GM18508 (cell line): ENCODE measurements around the gene MXRA7.
"Not testable (repeated sequence)": the region's sequence is repeated elsewhere in the genome, so short reads cannot be mapped to it uniquely, and the experiment has no call there.

Experiments used
- ATAC-seq: cut with Tn5 transposase; IDR thresholded peaks from one replicate; pipeline ENCODE4 v1.9.1; 2021; ENCODE audit warnings: moderate number of reproducible peaks; ENCODE audit not compliant: insufficient read depth, unreplicated experiment

Gene MXRA7, protein sequence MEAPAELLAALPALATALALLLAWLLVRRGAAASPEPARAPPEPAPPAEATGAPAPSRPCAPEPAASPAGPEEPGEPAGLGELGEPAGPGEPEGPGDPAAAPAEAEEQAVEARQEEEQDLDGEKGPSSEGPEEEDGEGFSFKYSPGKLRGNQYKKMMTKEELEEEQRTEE

DNA sequence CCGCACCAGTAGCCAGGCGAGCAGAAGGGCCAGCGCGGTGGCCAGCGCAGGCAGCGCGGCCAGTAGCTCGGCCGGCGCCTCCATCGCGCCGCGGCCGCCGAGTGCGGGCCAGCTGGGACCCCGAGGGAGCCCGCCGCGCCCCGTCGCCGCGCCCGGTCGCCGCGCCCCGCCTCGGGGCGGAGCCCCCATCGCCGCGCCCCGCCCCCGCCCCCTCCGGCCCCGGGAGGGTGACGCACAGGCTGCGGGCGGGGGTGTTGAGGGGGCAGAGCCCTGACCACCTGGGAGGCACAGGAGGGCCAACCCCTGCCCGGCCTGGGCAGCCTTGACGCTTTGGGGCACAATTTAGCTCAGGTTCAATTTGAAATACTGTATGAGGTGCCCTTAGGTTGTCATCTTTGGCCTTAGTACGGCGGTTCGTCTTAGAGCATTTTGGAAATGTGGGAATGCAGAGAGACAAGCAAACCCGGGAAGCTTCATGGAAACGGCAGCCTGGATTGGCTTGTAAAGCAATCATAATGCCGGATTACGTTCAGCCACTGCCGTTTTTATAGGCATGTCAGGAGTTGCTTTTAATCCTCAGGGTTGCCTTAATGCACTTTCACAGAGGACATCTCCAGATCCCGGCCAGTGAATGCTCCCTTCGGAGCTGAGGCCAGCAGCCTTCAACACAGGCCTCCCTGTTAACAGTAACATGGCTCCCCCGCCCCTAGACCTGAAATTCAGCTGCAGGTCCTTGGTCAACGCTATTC lies at the start of gene MXRA7:
MXRA7 (minus strand) TSS at position 103 of the 749 bp plus-strand sequence; CDS start at position 84, 19 bp downstream.
- no peak for ATAC-seq

DNA sequence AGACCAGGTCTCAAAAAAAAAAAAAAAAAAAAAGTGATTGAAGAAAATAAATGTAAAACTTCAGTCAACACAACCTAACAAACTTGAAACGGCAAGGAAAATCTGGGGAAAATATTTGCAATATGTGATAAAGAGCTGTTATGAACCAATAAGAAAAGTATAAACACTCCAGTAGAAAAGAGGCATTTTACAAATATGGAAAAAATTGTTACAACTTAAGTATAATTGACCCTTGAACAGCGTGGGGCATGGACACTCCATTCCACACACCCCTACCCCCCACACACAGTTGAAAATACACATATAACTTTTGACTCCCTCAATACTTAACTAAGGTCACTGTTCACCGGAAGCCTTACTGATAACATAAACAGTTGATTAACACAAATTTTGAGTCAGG lies 47.8 kb upstream of the MXRA7 start:
- ATAC-seq = no peak

- no peak for ATAC-seq
These were observed 46.5 kb upstream of the MXRA7 start for GRCh38 chr17:76757256-76757655.

DNA sequence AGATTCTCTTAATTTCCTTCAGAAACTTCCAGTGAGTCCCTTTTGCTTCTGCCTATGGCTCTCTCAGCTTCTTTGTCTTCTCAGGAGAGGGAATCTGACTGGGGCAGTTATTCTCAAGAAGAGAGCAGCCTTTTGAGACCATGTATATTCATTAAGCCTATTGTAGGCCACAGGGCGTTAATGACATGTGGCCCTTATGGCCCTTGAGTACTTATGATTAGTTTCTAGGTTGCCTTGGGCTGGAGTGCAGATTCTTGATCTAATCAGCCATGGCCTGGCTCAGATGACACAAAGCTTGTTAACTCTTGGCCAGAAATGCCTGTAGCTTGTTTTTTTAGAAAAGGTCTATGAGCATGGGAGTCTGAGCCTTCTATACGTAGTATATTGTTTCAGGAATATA lies 44.5 kb upstream of the MXRA7 start:
- no peak for ATAC-seq

DNA sequence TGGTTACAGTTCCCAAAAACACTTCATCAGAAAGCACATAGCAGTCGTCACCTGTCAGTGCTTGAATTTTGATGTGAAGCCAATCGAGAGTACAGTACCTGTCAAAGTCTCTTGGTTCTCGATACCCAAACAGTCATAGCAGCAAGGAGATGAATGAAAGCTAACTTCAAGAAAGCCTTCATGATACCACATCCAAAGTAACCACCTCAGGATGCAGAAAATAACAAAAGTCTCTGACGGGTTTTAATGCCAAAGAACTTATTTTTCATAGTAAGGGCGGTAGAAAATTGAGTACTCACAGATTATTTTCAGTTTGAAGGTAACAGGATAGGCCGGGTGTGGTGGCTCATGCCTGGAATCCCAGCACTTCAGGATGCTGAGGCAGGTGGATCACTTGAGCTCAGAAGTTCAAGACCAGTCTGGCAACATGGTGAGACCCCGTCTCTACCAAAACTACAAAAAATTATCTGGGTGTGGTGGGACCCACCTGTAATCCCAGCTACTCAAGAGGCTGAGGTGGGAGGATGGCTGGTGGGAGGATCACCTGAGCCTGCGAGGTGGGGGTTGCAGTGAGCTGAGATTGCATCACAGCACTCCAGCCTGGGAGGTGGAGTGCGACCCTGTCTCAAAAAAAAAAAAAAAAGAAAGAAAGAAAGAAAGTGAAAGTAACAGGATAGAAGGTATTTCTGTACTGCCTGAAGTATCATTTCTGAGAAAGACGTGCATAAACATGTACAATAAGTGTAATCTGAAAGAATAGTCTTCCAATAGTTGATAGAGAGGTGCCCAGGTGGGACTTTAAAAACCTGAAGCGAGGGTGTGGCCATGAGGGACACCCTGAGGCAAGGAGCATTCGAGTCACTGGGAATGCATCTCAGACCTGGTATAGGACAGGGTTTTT lies 42.5 kb upstream of the MXRA7 start:
- no peak for ATAC-seq

DNA sequence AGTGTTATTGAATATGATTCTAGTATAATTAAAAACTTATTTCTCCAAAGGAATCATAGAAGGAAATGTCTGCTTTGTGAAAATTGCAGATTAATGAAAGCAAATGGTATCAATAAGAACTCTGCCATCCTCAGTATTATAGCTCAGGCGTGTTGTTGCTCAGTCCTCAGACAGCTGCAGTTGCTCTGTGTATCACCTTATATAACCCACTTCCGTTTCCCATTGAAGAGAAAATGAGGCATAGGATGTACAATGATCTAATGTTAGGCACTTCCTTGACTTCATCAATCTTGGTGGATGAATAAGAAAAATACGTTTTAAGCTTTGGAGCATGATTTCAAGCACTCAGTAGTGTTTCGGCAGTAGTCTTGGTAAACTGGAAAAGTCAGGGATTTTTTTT lies 41.2 kb upstream of the MXRA7 start:
- no peak for ATAC-seq

DNA sequence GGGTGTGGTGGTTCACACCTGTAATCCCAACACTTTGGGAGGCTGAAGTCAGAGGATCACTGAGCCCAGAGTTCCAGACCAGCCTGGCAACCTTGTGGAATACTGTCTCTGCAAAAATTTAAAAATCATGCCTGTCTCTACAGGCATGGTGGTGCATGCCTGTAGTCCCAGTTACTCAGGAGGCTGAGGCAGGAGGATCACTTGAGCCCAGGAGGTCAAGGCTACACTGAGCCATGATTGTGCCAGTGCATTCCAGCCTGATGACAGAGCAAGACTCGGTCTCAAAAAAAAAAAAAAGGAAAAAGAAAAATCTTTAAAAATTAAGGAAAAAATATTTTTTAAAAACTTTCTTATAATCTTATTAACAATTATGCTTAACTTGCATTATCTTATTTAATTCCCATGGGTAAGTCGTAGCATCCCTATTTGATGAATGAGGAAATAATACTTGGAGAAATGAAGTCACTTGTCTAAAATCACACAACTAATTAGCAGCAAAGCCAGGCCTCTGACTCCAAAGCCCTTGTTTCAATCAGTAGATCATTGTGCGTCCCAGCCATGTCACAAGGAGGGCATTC lies 40.7 kb upstream of the MXRA7 start:
- no peak for ATAC-seq

DNA sequence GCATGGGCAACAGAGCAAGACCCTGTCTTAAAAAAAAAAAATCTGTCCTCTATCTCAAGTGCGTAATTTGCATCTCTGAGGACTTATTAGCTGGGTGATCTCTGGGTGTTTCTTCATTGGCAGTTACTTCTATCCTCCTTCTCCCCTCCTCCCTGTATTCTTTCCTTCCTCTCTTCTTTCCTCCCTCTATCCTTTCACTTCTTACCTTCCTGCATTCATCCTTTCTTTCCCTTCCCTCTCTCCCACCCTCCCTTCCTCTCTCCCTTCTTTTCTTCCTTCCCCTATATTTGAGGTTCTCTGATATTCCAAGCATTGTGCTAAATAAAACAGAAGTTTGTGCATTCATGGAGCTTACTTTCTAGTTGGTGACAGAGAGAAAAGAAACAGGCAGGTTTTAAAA lies 37.9 kb upstream of the MXRA7 start:
- no peak for ATAC-seq

GRCh38 chr17:76747716-76748363 lies 37.1 kb upstream of the MXRA7 start:
- ATAC-seq = no peak

GRCh38 chr17:76745785-76746184 lies 35.0 kb upstream of the MXRA7 start:
- not testable (repeated sequence) for ATAC-seq

GRCh38 chr17:76744747-76745146 lies 34.0 kb upstream of the MXRA7 start:
- no peak for ATAC-seq

DNA sequence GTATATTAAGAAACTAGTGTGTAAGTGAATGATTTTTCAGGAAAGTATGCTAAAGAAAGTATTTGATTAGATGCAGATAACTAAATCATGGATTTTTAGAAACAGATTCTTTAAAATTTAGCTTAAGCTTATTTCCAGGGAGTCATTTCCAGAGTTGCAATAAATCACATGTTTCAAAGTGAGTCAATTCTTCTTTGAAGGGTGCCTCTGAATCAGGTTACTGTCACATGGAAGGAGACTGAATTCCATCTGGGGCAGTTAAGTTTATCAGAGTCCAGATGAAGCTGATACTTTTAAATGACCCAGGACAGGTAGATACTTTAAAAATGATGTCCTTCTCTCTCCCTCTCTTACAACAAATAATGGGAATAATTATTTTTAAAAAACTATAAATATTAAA lies 32.2 kb upstream of the MXRA7 start:
- no peak for ATAC-seq

- no peak for ATAC-seq
These were observed 29.8 kb upstream of the MXRA7 start for GRCh38 chr17:76740329-76741118.

GRCh38 chr17:76739568-76740115 lies 28.9 kb upstream of the MXRA7 start:
- not testable (repeated sequence) for ATAC-seq

GRCh38 chr17:76738468-76738850 lies 27.7 kb upstream of the MXRA7 start:
- ATAC-seq = no peak

- peak; percentile 21 for ATAC-seq
These were observed 27.1 kb upstream of the MXRA7 start, which contains the start of gene MFSD11 for GRCh38 chr17:76737676-76738467. Gene MFSD11, plus strand, starts transcription at chr17:76738119. Its CDS starts 234 bp downstream, at chr17:76738353.

GRCh38 chr17:76737082-76737675 lies 26.4 kb upstream of the MXRA7 start, which contains the start of gene SRSF2:
Gene SRSF2, minus strand, starts transcription at chr17:76737331. Its CDS starts 171 bp downstream, at chr17:76737160.
- peak; percentile 60 for ATAC-seq
